Body of pancreas (tissue), 4 donors: ENCODE measurements around the gene IL1B. TPM values are rescaled to one million over a fixed set of nuclear protein-coding genes. Genes with fewer than 3 reads are reported as not detected.

Experiments
- ATAC-seq: fragments of 150-250 bp; one replicate; pipeline ENCODE4 v1.9.1; 2016
- DNase-seq, 4 donors: peaks; one replicate each; pipeline ENCODE4 v3.0.0-alpha.2; 2019
- H3K27ac ChIP-seq, 4 donors: fragments of 200-600 bp; sonication (generic); 1 replicate in 3 of 4; 2 replicates in 1 of 4; pipeline versions ENCODE4 v1.5.1 to v1.6.1; 2016 to 2019; ENCODE audit warnings: mild to moderate bottlenecking in 1 of 4, mixed read lengths in 1 of 4, moderate library complexity in 1 of 4
- H3K27me3 ChIP-seq, 2 donors: fragments of 200-600 bp; sonication (generic); one replicate each; pipeline ENCODE4 v1.6.0; 2016; ENCODE audit warnings: mild to moderate bottlenecking in 1 of 2
- H3K36me3 ChIP-seq, 2 donors: fragments of 200-600 bp; sonication (generic); replicated peaks in 1 of 2; 2 replicates each; pipeline ENCODE4 v1.5.1; 2016; ENCODE audit warnings: low read depth in 2 of 2; ENCODE audit not compliant: insufficient read depth in 1 of 2
- H3K4me1 ChIP-seq: fragments of 200-600 bp; sonication (generic); one replicate; pipeline ENCODE4 v1.6.0; 2016
- H3K4me3 ChIP-seq, 2 donors: fragments of 200-600 bp; sonication (generic); 1 replicate in 1 of 2; 2 replicates in 1 of 2; pipeline ENCODE4 v1.5.1; 2016 to 2019
- H3K9me3 ChIP-seq, 3 donors: fragments of 200-600 bp; sonication (generic); 1 replicate in 2 of 3; 2 replicates in 1 of 3; pipeline ENCODE4 v1.5.1; 2016
- CTCF ChIP-seq, 7 experiments: fragments of 450-650 bp in 4 of 7; fragments of 200-600 bp in 3 of 7; sonication (generic) in 3 of 7; IDR thresholded peaks; one replicate each; pipeline ENCODE4 v1.5.1; 2016 to 2019; ENCODE audit warnings: antibody characterized with exemption in 7 of 7
- POLR2A ChIP-seq, 3 donors: fragments of 450-650 bp; IDR thresholded peaks; one replicate each; pipeline ENCODE4 v1.6.1; 2016; ENCODE audit warnings: antibody characterized with exemption in 3 of 3, mild to moderate bottlenecking in 2 of 3
- WGBS, 2 donors: methylation state at CpG; one replicate each; pipeline ENCODE4 v1.1.5; 2017; 5-methylcytosine and 5-hydroxymethylcytosine counted together
- intact Hi-C: fragments of 100-400 bp; cut with DNase I; formaldehyde crosslinking; loops from one replicate; pipeline ENCODE4 v1.15.1; 2023
- total RNA-seq, 2 donors: library from RNA; depleted of rRNA; stranded (reverse); fragments of >200 nt; gene quantifications; one replicate each; pipeline ENCODE4 v1.1.0, GENCODE V29; 2016

IL1B gene
- total RNA-seq, 2 donors from 2014 or later = 1.3 to 2.6 TPM

DNA sequence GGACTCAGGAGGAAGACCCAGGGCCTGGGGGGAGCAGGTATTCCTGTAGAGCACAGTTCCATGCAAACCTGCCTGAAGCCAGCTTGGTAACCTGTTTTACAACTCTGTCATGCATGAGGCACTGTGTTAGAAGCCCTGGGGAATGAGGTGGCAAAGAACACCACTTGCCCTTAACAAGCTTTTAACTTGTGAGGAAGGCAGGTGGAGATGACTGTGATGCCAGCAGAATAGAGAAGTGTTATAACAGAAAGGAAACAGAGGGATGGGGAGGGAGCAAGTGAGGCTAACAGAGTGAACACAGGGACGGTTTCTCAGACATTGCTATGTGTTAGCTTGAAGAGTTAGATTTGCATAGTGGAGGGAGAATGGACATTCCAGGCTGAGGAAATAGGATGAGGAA lies 40.8 kb downstream of the IL1B start:
- peak; percentile 16 to 58 (median 46) for DNase-seq
- Histone ChIP-seq H3K4me1 (peaks cover 5% of the 10 kb centered on the region), H3K4me3 (no peak overlapping the region), H3K36me3 (no peaks in the 10 kb centered on the region), H3K27ac (peak overlapping the region in 3 of 4 donors; percentile 32 to 73 (median 48)), H3K9me3 (no peaks in the 10 kb centered on the region), H3K27me3 (no peaks in the 10 kb centered on the region)
- TF ChIP-seq POLR2A (IDR thresholded peaks at IDR 0.05) (no peak), CTCF (IDR thresholded peaks at IDR 0.05) (no peak)
- peak; percentile 72 for ATAC-seq
- intact Hi-C loops = no loop called here
- WGBS, 2 donors = 34 to 36% methylated on average over 1 of the region's 1 CpG

DNA sequence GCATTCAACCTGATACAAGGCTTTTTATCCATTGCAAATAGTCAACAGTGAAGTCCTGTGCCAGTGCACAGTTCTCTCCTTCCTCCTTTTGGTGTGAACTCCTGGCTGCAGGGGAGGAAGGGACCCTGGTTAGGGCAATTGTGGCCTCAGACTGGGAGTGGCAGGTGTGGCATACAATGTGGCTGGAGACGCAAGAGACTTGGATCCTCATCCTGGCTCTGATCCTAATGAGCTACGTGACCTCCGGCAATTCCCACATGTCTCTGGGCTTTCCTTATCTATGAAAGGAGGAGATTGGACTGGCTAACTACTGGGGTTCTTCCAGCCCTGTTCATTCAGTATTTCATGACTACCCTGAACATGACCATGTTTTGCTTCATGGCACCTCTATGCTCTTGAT lies 41.7 kb downstream of the IL1B start:
- Histone ChIP-seq H3K9me3 (no peaks in the 10 kb centered on the region), H3K36me3 (no peaks in the 10 kb centered on the region), H3K4me1 (peaks cover 5% of the 10 kb centered on the region), H3K27me3 (no peaks in the 10 kb centered on the region), H3K4me3 (no peak overlapping the region), H3K27ac (peak overlapping the region in 3 of 4 donors; percentile 41 to 73 (median 48))
- ATAC-seq = no peak
- TF ChIP-seq POLR2A (IDR thresholded peaks at IDR 0.05) = no peak
- 18 to 40% methylated on average over 1 to 3 of the region's 3 CpGs for WGBS, 2 donors
- intact Hi-C loops = no loop called here
- peak in 1 of 4 donors; percentile 14 for DNase-seq

- 29 to 57% methylated on average over 5 of the region's 5 CpGs for WGBS, 2 donors
- no peaks in the 10 kb centered on the region for H3K27me3 ChIP-seq
- no peaks in the 10 kb centered on the region for H3K36me3 ChIP-seq
- peak; percentile 81 for ATAC-seq
- no peak for TF ChIP-seq CTCF (IDR thresholded peaks at IDR 0.05)
- no peak for TF ChIP-seq POLR2A (IDR thresholded peaks at IDR 0.05)
- H3K4me1 ChIP-seq = peaks cover 5% of the 10 kb centered on the region
- H3K9me3 ChIP-seq = no peaks in the 10 kb centered on the region
- DNase-seq = peak; percentile 20 to 80 (median 56)
- H3K4me3 ChIP-seq = no peak overlapping the region
- intact Hi-C loops = no loop called here
- peak overlapping the region in 2 of 4 donors; percentile 48 to 73 for H3K27ac ChIP-seq
These were observed 42.3 kb downstream of the IL1B start for GRCh38 chr2:112794131-112794733.

DNA sequence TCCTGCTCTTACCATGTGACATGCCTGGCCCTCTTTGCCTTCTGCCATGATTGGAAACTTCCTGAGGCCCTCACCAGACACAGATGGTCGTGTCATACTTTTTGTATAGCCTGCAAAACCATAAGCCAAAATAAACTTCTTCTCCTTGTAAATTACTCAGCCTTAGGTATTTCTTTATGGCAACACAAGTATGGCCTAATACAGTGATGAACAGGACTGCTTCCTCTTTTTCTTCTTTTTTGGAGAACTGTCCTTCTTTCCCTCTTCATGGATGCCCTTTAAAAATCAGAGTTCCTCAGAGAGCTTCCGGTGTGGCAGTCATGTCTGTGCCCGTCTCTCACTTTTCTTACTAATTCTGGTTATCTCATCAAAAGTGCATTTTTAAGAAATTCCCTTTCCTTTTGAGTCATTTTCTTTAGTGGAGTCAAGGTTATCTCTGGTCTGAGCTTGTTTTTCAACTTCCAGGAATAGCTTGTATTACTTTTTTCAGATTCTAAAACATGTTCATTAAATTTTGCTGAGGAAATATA lies 43.1 kb downstream of the IL1B start:
- H3K36me3 ChIP-seq = no peaks in the 10 kb centered on the region
- 63 to 78% methylated on average over 3 of the region's 3 CpGs for WGBS, 2 donors
- intact Hi-C loops = no loop called here
- H3K27me3 ChIP-seq = no peaks in the 10 kb centered on the region
- H3K27ac ChIP-seq = peak overlapping the region in 2 of 4 donors; percentile 10 to 73
- ATAC-seq = no peak
- H3K4me1 ChIP-seq = peaks cover 5% of the 10 kb centered on the region
- no peak overlapping the region for H3K4me3 ChIP-seq
- TF ChIP-seq CTCF (IDR thresholded peaks at IDR 0.05) (no peak), POLR2A (IDR thresholded peaks at IDR 0.05) (no peak)
- DNase-seq = no peak
- no peaks in the 10 kb centered on the region for H3K9me3 ChIP-seq

- no peaks in the 10 kb centered on the region for H3K27me3 ChIP-seq
- peaks cover 5% of the 10 kb centered on the region for H3K4me1 ChIP-seq
- H3K27ac ChIP-seq = no peak overlapping the region
- intact Hi-C loops = no loop called here
- H3K36me3 ChIP-seq = no peaks in the 10 kb centered on the region
- H3K9me3 ChIP-seq = no peaks in the 10 kb centered on the region
- no peak overlapping the region for H3K4me3 ChIP-seq
- no peak for DNase-seq
- TF ChIP-seq POLR2A (IDR thresholded peaks at IDR 0.05) (no peak), CTCF (IDR thresholded peaks at IDR 0.05) (no peak)
- 76 to 91% methylated on average over 5 of the region's 5 CpGs for WGBS, 2 donors
- no peak for ATAC-seq
These were observed 44.2 kb downstream of the IL1B start for GRCh38 chr2:112792419-112792818.
